Kidney (tissue), 14 donors: ENCODE results near the gene RNF41. TPM values are rescaled to one million over a fixed set of nuclear protein-coding genes. Genes with fewer than 3 reads are reported as not detected.
"Not testable (repeated sequence)": the region's sequence is repeated elsewhere in the genome, so short reads cannot be mapped to it uniquely, and the experiment has no call there.

Experiments
- DNase-seq, 5 donors: peaks; one replicate each; pipeline ENCODE4 v3.0.0-alpha.2; 2013 to 2020
- FAIRE-seq: peaks from 2 replicates; lab custom pipeline; 2012; peaks lifted over from hg19 to GRCh38; lab: Jason Lieb, UNC
- H3K27ac ChIP-seq, 2 donors: one replicate each; pipeline ENCODE4 v1.7.0; 2013; ENCODE audit warnings: low read depth in 2 of 2, low read length in 2 of 2, inconsistent platforms in 1 of 2
- H3K27me3 ChIP-seq: one replicate; pipeline ENCODE4 v1.7.1; 2013; ENCODE audit warnings: low read length, inconsistent platforms; ENCODE audit not compliant: control insufficient read depth, insufficient read depth
- H3K36me3 ChIP-seq, 3 donors: one replicate each; pipeline versions ENCODE4 v1.7.0 to v1.7.1; 2013; ENCODE audit warnings: low read length in 3 of 3, control low read depth in 1 of 3, inconsistent platforms in 1 of 3; ENCODE audit not compliant: insufficient read depth in 3 of 3, control insufficient read depth in 2 of 3
- H3K4me1 ChIP-seq, 3 donors: one replicate each; pipeline versions ENCODE4 v1.7.0 to v1.7.1; 2013; ENCODE audit warnings: low read length in 3 of 3, inconsistent platforms in 1 of 3, low read depth in 1 of 3; ENCODE audit not compliant: control insufficient read depth in 2 of 3, insufficient read depth in 2 of 3
- H3K4me3 ChIP-seq, 3 donors: one replicate each; pipeline versions ENCODE4 v1.7.0 to v1.8.1; 2013; ENCODE audit warnings: low read length in 3 of 3, control low read depth in 1 of 3, inconsistent platforms in 1 of 3
- H3K9ac ChIP-seq, 3 donors: one replicate each; pipeline versions ENCODE4 v1.7.0 to v1.7.1; 2013; ENCODE audit warnings: low read length in 3 of 3, control low read depth in 1 of 3, inconsistent platforms in 1 of 3
- H3K9me3 ChIP-seq, 3 donors: one replicate each; pipeline versions ENCODE4 v1.7.0 to v1.7.1; 2013; ENCODE audit warnings: low read length in 3 of 3, control low read depth in 1 of 3, inconsistent platforms in 1 of 3; ENCODE audit not compliant: control insufficient read depth in 2 of 3, insufficient read depth in 1 of 3
- intact Hi-C: fragments of 100-400 bp; cut with DNase I; formaldehyde crosslinking; loops from one replicate; pipeline ENCODE4 v1.11.1; 2022
- polyA plus RNA-seq: library from polyadenylated mRNA; stranded (reverse); fragments of 350-450 nt; fragmentation: Illumina TruSeq; extraction: RNeasy Lipid Tissue Mini Kit (QIAGEN cat#74804); gene quantifications from one replicate; pipeline ENCODE4 v1.2.3, GENCODE V29; 2014; ENCODE audit warnings: low read depth, low replicate concordance; ENCODE audit not compliant: insufficient read depth
- total RNA-seq: library from RNA; stranded (reverse); fragmentation: NEBNext Ultra II Directional; extraction: Animal tissue kit (Norgen Biotek cat#: 25700); gene quantifications from one replicate; pipeline ENCODE4 v1.2.1, GENCODE V29; 2021
- TF ChIP-seq, protein P1 (sequence below): IDR thresholded peaks from 3 replicates; pipeline ENCODE4 v1.5.1; 2012; ENCODE audit warnings: mild to moderate bottlenecking, moderate library complexity, borderline replicate concordance; ENCODE audit not compliant: insufficient read depth; ENCODE audit errors: extremely low read depth
- donor health status: control.
- donor health status: control.
- donor health status: control.
- donor health status: control.
- donor health status: control.
- donor health status: DM: yes; HTN: yes; CAD: no.
- donor health status: Normal renal cell carcinoma (clear cell type).

Gene RNF41
- total and polyA plus RNA-seq, 2 donors from 2014 or later, result 17.6 to 45.5 TPM

DNA sequence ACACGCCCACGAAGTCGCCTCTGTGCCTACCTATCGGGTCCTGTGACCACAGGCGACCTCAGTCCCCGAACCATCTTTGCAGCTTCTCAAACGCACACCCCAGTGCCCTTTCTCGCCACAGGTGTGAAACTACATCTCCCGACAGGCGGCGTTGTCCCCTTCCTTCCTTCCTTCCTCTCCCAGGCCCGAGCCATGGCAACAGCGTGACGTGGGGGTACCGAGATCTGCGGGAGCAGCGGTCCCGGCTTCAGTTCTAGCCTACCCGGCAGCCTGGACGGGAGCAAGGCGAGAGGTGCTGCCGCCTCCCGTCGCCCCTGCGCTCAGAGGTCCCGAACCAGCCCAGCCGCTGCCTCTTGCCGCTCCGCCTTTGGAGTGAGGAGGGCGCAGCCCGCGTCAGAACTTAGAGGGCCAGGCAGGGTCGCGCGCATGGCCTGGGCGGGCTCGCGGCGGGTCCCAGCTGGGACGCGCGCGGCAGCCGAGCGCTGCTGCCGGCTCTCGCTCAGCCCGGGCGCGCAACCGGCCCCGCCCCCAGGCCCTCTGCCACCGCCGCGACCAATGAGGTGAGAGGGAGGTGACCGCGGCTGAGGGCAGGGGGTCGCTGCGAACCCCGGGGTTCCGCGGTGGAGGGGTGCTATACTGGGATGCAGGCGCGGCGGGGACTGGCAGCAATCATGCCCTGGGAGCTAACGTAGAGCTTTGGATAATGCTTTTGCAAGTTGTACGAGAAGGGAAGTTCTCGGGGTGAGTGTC is 45.1 kb upstream of the RNF41 start, which contains the start of gene COQ10A:
Gene COQ10A (plus strand): TSS at position 250 of the 750 bp plus-strand sequence. CDS start 177 bp downstream, at position 427.
- Histone ChIP-seq H3K9me3 (no peaks in the 10 kb centered on the region), H3K4me3 (peak within 1 kb of the TSS; percentile 74 to 88 (median 77)), H3K9ac (peak within 1 kb of the TSS; percentile 59 to 91 (median 63)), H3K27me3 (no peaks in the 10 kb centered on the region), H3K36me3 (peaks cover 0 to 13% (median 11%) of the 10 kb centered on the region in 3 donors), H3K27ac (peak within 1 kb of the TSS; percentile 96 to 97), H3K4me1 (peaks cover 0 to 9% (median 0%) of the 10 kb centered on the region in 3 donors)
- FAIRE-seq (no peak), DNase-seq (peak; percentile 93 to 96 (median 95))
- intact Hi-C loops, result no loop called here
- TF ChIP-seq, protein P1, sequence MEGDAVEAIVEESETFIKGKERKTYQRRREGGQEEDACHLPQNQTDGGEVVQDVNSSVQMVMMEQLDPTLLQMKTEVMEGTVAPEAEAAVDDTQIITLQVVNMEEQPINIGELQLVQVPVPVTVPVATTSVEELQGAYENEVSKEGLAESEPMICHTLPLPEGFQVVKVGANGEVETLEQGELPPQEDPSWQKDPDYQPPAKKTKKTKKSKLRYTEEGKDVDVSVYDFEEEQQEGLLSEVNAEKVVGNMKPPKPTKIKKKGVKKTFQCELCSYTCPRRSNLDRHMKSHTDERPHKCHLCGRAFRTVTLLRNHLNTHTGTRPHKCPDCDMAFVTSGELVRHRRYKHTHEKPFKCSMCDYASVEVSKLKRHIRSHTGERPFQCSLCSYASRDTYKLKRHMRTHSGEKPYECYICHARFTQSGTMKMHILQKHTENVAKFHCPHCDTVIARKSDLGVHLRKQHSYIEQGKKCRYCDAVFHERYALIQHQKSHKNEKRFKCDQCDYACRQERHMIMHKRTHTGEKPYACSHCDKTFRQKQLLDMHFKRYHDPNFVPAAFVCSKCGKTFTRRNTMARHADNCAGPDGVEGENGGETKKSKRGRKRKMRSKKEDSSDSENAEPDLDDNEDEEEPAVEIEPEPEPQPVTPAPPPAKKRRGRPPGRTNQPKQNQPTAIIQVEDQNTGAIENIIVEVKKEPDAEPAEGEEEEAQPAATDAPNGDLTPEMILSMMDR, result peak; percentile 51

GRCh38 chr12:56266068-56266692 is 44.5 kb upstream of the RNF41 start:
- FAIRE-seq, intact Hi-C loops, H3K4me1 ChIP-seq, H3K27me3 ChIP-seq, H3K9me3 ChIP-seq: not testable (repeated sequence)
- DNase-seq, result peak in 1 of 5 donors; percentile 52
- Histone ChIP-seq H3K27ac (peak overlapping the region; percentile 96 to 97), H3K36me3 (peaks cover 0 to 11% (median 8%) of the 10 kb centered on the region in 3 donors), H3K9ac (peak overlapping the region; percentile 54 to 91 (median 63)), H3K4me3 (peak overlapping the region; percentile 70 to 88 (median 77))

DNA sequence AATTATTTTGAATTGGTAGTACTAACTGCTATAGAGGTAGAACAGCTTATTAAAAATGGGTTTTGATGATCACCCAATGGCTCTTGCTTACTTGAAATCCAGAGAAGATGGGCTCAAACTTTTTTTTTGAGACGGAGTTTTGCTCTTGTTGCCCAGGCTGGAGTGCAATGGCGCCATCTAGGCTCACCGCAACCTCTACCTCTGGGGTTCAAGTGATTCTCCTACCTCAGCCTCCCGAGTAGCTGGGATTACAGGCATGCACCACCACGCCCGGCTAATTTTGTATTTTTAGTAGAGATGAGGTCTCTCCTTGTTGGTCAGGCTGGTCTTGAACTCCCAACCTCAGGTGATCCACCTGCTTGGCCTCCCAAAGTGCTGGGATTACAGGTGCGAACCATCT is 41.2 kb upstream of the RNF41 start:
- H3K4me1 ChIP-seq, result peaks cover 0 to 11% (median 0%) of the 10 kb centered on the region in 3 donors
- H3K27me3 ChIP-seq, H3K4me3 ChIP-seq, FAIRE-seq, H3K27ac ChIP-seq, H3K9me3 ChIP-seq, intact Hi-C loops, H3K9ac ChIP-seq, DNase-seq, H3K36me3 ChIP-seq: not testable (repeated sequence)

GRCh38 chr12:56261503-56262232 is 39.9 kb upstream of the RNF41 start:
- Histone ChIP-seq H3K27ac (no peak overlapping the region), H3K4me3 (no peak overlapping the region), H3K9me3 (no peaks in the 10 kb centered on the region), H3K9ac (no peak overlapping the region), H3K27me3 (no peaks in the 10 kb centered on the region), H3K36me3 (peaks cover 0 to 4% (median 0%) of the 10 kb centered on the region in 3 donors), H3K4me1 (peaks cover 4 to 16% (median 8%) of the 10 kb centered on the region in 3 donors)
- no peak for DNase-seq
- no peak for FAIRE-seq
- intact Hi-C loops, result no loop called here
- TF ChIP-seq, protein P1, result no peak
